Measurements from ENCODE around the gene EVC.

DNA sequence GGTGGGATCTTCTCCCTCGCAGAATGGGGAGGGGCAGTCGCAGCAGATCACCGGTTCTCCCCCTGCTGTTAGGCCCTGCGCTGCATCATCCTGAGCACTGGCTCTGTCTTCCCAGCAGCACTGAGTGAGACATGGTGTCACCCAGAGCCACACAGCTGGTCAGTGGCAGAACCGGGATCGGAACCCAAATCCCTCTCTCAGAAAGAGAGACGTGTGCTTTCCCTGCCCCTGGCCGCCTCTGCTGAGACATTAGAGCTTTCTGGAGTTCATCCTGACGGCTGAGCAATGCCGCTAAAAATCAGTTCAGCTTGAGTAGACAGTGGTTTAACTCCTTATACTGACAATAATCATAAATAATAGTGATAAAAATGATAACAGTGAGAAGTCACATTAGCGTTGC, 87.9 kb downstream of the EVC start:
- TF ChIP-seq TAF1 (IDR thresholded peaks at IDR 0.05; ENCODE audit: low read depth): no peak
- TF ChIP-seq, protein P1, sequence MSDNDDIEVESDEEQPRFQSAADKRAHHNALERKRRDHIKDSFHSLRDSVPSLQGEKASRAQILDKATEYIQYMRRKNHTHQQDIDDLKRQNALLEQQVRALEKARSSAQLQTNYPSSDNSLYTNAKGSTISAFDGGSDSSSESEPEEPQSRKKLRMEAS (IDR thresholded peaks at IDR 0.05): no peak
- no peak for TF ChIP-seq EGR1 (IDR thresholded peaks at IDR 0.05)
- TF ChIP-seq YY1 (IDR thresholded peaks at IDR 0.05; ENCODE audit: low read depth): no peak
- no peak for TF ChIP-seq RAD21 (IDR thresholded peaks at IDR 0.05; ENCODE audit: low read depth)
- TF ChIP-seq TEAD4 (IDR thresholded peaks at IDR 0.05): no peak
